ENCODE results near the gene PLEKHO1. TPM values are rescaled to one million over a fixed set of nuclear protein-coding genes. Genes with fewer than 3 reads are reported as not detected.
A peak's percentile ranks its signal among the peaks of the same experiment; 100 is the strongest.

The PLEKHO1 gene
- total RNA-seq, 1 experiment from 2014 or later = 67.2 TPM

DNA sequence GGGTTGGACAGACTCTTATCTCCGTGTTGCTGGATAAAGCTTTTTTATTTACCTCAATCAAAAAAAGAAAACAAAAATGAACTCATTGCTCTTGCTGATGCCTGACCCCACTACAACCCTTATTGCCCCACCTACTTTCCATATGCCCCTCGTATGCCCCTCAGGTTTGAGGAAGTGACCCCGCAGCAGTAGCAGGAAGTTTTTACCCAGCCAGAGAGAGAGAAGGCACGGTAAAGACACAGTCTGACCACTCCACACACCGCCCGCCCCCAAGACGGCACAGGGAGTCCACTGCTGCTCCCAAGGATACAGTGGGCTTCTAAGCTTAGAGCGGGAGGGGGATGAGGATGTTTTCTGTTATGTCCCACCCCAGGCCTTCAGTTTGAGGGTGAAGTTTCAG lies 9.8 kb downstream of the PLEKHO1 start:
- Histone ChIP-seq H3K36me3 (ENCODE audit: insufficient read depth, low read length, poor library complexity, severe bottlenecking) (peaks cover 51% of the 10 kb centered on the region), H3K27me3 (replicated peaks; ENCODE audit: insufficient read depth, low read depth, low read length, poor library complexity) (no peaks in the 10 kb centered on the region), H3K4me1 (ENCODE audit: insufficient read depth, low read length, poor library complexity, severe bottlenecking) (peaks cover 22% of the 10 kb centered on the region), H3K27ac (ENCODE audit: low read depth, low read length, poor library complexity, severe bottlenecking) (no peak overlapping the region), H3K9me3 (ENCODE audit: low read depth, low read length, poor library complexity, severe bottlenecking) (no peaks in the 10 kb centered on the region), H3K4me3 (ENCODE audit: low read depth, low read length, poor library complexity, severe bottlenecking) (no peak overlapping the region)
- ChIA-PET CTCF (no interaction called here), POLR2A (ENCODE audit: low non-redundant PET) (interaction anchor here (0.5 kb wide), 1 partner anchor 10 kb away, joined by 11 read pairs; the partner anchor contains the start of gene PLEKHO1)
- TF ChIP-seq, protein P1, sequence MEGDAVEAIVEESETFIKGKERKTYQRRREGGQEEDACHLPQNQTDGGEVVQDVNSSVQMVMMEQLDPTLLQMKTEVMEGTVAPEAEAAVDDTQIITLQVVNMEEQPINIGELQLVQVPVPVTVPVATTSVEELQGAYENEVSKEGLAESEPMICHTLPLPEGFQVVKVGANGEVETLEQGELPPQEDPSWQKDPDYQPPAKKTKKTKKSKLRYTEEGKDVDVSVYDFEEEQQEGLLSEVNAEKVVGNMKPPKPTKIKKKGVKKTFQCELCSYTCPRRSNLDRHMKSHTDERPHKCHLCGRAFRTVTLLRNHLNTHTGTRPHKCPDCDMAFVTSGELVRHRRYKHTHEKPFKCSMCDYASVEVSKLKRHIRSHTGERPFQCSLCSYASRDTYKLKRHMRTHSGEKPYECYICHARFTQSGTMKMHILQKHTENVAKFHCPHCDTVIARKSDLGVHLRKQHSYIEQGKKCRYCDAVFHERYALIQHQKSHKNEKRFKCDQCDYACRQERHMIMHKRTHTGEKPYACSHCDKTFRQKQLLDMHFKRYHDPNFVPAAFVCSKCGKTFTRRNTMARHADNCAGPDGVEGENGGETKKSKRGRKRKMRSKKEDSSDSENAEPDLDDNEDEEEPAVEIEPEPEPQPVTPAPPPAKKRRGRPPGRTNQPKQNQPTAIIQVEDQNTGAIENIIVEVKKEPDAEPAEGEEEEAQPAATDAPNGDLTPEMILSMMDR (conservative IDR thresholded peaks at IDR 0.05; ENCODE audit: low read depth, low read length) = no peak
- no peak for TF ChIP-seq EZH2 (IDR thresholded peaks at IDR 0.05; ENCODE audit: borderline replicate concordance, low read depth, low read length, poor library complexity, severe bottlenecking)
- intact Hi-C loops (cut with micrococcal nuclease; ENCODE audit: unreplicated experiment) = no loop called here
- no peak for DNase-seq (ENCODE audit: low spot score)
- no TSS peak for BruUV-seq (replicated peaks)

DNA sequence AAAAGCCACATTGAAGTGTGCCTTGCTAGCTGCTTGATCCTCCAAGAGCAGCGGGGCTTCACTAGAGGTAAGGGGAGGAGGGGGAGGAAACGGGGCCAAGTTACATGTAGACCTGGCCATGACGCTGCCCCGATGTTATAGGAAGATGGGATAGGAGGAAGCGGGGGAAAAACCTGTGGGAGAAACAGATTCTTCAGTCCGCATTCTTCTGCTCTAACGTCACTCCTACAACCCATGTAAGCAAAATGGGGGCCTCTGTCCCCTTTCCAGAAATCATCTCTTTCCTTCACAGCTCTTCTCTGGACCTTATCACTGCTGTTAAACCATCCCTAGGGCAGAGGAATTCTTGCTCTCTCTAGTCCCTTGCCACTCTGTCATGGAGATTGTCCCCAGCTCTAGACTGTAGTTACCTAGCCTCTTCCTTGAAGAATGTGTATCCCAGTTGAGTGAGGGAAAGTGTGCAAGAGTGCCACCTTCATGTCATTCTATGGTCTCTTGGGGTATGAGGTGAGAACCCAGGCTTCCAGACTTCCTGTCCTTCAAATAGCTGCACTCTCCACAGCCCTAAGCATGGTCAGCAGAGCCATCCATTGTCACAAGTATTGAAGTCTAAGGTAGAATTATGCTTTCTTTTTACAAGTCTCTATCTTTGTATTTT lies 11.4 kb downstream of the PLEKHO1 start:
- Histone ChIP-seq H3K9me3 (ENCODE audit: low read depth, low read length, poor library complexity, severe bottlenecking) (no peaks in the 10 kb centered on the region), H3K27ac (ENCODE audit: low read depth, low read length, poor library complexity, severe bottlenecking) (peak overlapping the region; percentile 99), H3K27me3 (replicated peaks; ENCODE audit: insufficient read depth, low read depth, low read length, poor library complexity) (no peaks in the 10 kb centered on the region), H3K36me3 (ENCODE audit: insufficient read depth, low read length, poor library complexity, severe bottlenecking) (peaks cover 36% of the 10 kb centered on the region), H3K4me1 (ENCODE audit: insufficient read depth, low read length, poor library complexity, severe bottlenecking) (peaks cover 22% of the 10 kb centered on the region), H3K4me3 (ENCODE audit: low read depth, low read length, poor library complexity, severe bottlenecking) (no peak overlapping the region)
- intact Hi-C loops (cut with micrococcal nuclease; ENCODE audit: unreplicated experiment) = loop anchor here (10.0 kb wide), 1 partner anchor 266 kb away; the partner anchor contains the start of gene BOLA1
- DNase-seq (ENCODE audit: low spot score) = no peak
- BruUV-seq (replicated peaks) = no TSS peak
- no peak for TF ChIP-seq EZH2 (IDR thresholded peaks at IDR 0.05; ENCODE audit: borderline replicate concordance, low read depth, low read length, poor library complexity, severe bottlenecking)
- TF ChIP-seq, protein P1 (conservative IDR thresholded peaks at IDR 0.05; ENCODE audit: low read depth, low read length) = no peak
- ChIA-PET CTCF (no interaction called here), POLR2A (ENCODE audit: low non-redundant PET) (interaction anchor here (1.0 kb wide), 1 partner anchor 275 kb away, joined by 4 read pairs; a partner anchor contains a TSS)

DNA sequence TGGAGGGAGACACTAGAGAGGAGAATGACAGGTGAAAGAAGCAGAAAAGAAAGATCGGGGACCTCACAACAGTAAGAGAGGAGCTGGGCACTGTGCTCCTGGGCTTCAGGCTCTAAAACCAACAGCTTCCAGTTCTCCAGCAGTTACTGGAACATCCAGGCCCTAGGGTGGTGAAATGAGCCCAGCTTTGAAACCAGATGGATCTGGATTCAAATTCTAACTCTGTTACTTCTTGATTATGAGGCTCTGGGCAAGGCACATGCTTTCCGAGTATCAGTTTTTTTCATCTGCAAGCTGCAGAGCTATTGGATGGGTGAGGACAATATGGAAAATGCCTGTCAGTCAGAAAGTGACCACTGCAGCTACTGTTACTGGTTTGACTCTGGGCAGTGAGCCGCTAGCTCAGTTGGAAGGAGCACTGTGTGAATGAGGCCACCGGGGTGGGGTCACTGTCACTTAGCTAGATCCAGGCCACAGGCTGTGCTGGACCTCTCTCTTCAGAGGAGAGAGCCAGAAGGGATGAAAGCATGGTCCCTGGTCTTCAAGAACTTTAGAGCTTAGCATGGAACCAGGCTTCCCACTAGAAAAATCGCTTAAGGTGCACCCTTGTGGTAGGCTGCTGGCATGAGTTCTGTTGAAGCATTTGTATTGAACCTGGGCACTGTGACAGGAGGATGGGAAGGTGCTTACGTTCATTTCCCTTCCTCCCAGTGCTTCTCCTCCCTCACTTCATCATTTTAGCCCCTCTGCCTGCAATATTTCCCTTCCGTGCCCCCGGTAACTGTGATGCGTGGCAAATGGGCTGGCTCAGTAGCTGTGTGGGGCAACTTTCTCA lies 12.2 kb downstream of the PLEKHO1 start:
- no TSS peak for BruUV-seq (replicated peaks)
- CTCF ChIA-PET = interaction anchor here (0.6 to 1.5 kb wide), 2 partner anchors 25 kb away, joined by 4 to 6 read pairs; no protein-coding TSS in a partner anchor
- no peak for TF ChIP-seq EZH2 (IDR thresholded peaks at IDR 0.05; ENCODE audit: borderline replicate concordance, low read depth, low read length, poor library complexity, severe bottlenecking)
- TF ChIP-seq, protein P1 (conservative IDR thresholded peaks at IDR 0.05; ENCODE audit: low read depth, low read length) = peak; percentile 27
- peak overlapping the region; percentile 31 for H3K4me3 ChIP-seq (ENCODE audit: low read depth, low read length, poor library complexity, severe bottlenecking)
- intact Hi-C loops (cut with micrococcal nuclease; ENCODE audit: unreplicated experiment) = loop anchor here (10.0 kb wide), 1 partner anchor 267 kb away; the partner anchor contains the start of gene BOLA1
- H3K9me3 ChIP-seq (ENCODE audit: low read depth, low read length, poor library complexity, severe bottlenecking) = no peaks in the 10 kb centered on the region
- no peaks in the 10 kb centered on the region for H3K27me3 ChIP-seq (replicated peaks; ENCODE audit: insufficient read depth, low read depth, low read length, poor library complexity)
- peaks cover 27% of the 10 kb centered on the region for H3K36me3 ChIP-seq (ENCODE audit: insufficient read depth, low read length, poor library complexity, severe bottlenecking)
- H3K27ac ChIP-seq (ENCODE audit: low read depth, low read length, poor library complexity, severe bottlenecking) = peak overlapping the region; percentile 99
- peaks cover 22% of the 10 kb centered on the region for H3K4me1 ChIP-seq (ENCODE audit: insufficient read depth, low read length, poor library complexity, severe bottlenecking)
- POLR2A ChIA-PET (ENCODE audit: low non-redundant PET) = interaction anchor here (1.0 kb wide), 1 partner anchor 276 kb away, joined by 4 read pairs; a partner anchor contains a TSS
- DNase-seq (ENCODE audit: low spot score) = peak; percentile 52
